Measurements from ENCODE around the gene INHBB.

Gene INHBB

DNA sequence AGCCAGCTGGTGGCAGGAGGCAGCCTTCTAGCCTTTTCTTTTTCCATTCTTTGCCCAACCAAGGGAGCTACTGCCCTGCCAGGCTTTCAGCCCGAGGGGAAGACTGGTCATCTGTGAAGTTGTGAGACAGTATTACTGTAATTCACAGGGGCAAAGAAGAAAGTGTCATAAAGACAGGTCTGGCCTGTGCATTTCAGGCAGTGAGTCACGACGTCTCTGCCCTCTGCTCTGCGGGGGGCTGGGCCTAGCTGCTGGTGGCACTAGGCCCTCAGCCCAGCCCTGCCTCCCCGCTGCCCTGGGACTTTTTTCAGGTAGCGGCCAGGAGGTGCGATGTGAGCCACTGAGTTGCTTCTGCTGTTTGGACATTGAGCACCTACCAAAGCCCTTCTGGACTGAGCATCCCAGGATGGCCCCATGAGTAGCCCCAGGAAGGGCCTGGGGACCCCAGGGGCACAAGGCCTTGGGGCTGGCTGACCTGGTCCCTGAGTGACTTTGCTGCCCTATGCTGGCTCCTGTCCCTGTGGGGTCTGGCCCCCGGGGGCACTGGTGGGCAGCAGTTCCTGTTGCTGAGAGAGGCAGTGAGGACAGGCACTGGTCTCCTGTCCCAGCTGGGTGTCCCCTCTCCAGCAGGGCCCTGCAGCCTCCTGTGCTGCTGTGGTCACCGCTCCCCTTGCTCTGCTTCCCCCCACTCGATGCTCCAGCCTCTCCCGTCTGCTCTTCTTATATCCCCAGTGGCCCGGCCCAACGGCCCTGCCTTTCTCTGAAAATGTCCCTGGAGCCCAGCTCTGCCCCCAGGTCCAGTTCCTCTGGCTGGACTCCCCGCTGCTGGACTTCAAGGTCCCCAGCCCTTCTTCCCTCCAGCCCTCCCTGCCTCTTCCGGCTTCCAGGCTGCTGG lies 7.0 kb downstream of the INHBB start:
- no peak overlapping the region for H3K4me3 ChIP-seq (ENCODE audit: low read depth, low read length)
- no peaks in the 10 kb centered on the region for H3K36me3 ChIP-seq (ENCODE audit: control insufficient read depth, insufficient read depth, low read length)
- no peaks in the 10 kb centered on the region for H3K9me3 ChIP-seq (ENCODE audit: control insufficient read depth, insufficient read depth, low read length)
- no peak overlapping the region for H3K9ac ChIP-seq (ENCODE audit: low read depth, low read length)
- H3K4me1 ChIP-seq (ENCODE audit: control insufficient read depth, insufficient read depth, low read length): peaks cover 5% of the 10 kb centered on the region
- peaks cover 39% of the 10 kb centered on the region for H3K27me3 ChIP-seq (ENCODE audit: control insufficient read depth, insufficient read depth, low read length)

DNA sequence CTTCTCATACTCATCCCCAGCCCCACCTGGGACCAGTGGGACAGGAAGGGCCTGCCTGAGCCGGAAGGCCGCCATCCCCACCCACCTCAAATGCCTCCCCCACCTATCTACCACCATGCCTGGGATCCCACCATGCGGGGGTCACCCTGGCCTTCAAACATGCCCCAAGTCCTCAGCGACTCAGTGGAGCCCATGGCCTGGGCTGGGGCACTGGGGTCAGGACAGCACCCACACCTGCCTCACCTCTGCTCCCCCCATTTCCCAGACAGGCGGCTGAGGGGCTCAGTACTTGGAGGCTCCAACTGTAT lies 7.6 kb downstream of the INHBB start:
- no peaks in the 10 kb centered on the region for H3K9me3 ChIP-seq (ENCODE audit: control insufficient read depth, insufficient read depth, low read length)
- no peaks in the 10 kb centered on the region for H3K36me3 ChIP-seq (ENCODE audit: control insufficient read depth, insufficient read depth, low read length)
- H3K9ac ChIP-seq (ENCODE audit: low read depth, low read length): no peak overlapping the region
- peaks cover 33% of the 10 kb centered on the region for H3K27me3 ChIP-seq (ENCODE audit: control insufficient read depth, insufficient read depth, low read length)
- H3K4me1 ChIP-seq (ENCODE audit: control insufficient read depth, insufficient read depth, low read length): no peaks in the 10 kb centered on the region
- H3K4me3 ChIP-seq (ENCODE audit: low read depth, low read length): no peak overlapping the region

DNA sequence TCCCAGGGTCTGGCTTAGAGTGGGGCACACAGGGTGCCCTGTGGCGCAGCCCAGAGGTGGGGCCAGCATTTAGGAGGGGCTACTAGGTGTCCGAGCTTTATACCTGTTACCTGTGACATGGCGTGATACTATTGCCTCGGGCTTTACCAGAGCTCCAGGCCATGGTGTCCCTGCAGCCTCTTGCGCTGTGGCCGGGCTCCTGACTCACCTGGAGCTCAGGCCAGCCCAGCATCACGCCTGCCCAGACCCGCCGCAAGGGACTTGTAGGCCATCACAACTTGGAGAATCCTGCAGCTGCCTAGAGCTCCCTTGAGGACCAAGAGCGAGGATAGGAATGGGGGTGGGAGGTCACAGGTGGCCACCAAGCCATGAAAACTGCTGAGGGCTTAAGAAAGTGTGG lies 8.0 kb downstream of the INHBB start:
- H3K27me3 ChIP-seq (ENCODE audit: control insufficient read depth, insufficient read depth, low read length): peaks cover 30% of the 10 kb centered on the region
- H3K36me3 ChIP-seq (ENCODE audit: control insufficient read depth, insufficient read depth, low read length): no peaks in the 10 kb centered on the region
- no peak overlapping the region for H3K9ac ChIP-seq (ENCODE audit: low read depth, low read length)
- no peaks in the 10 kb centered on the region for H3K4me1 ChIP-seq (ENCODE audit: control insufficient read depth, insufficient read depth, low read length)
- H3K9me3 ChIP-seq (ENCODE audit: control insufficient read depth, insufficient read depth, low read length): no peaks in the 10 kb centered on the region
- no peak overlapping the region for H3K4me3 ChIP-seq (ENCODE audit: low read depth, low read length)

DNA sequence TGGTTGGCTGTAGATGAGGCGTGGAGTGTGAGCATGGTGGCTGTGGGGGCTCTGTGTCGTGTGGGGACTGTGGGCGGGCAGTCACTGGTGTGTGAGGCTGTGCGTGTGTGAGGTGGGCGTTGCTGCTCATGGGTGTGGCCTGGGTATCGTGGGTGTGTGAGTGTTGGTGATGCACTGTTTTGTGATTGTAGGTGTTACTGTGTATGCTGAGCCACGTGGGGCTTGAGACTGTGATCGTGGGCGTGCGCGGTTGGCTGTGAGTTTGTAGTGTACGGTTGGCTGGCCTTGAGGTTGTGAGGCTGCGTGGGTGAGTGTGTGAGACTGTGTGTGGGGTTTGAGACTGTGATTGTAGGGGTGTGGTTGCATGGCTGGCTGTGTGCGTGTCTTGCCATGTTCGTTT lies 8.5 kb downstream of the INHBB start:
- no peaks in the 10 kb centered on the region for H3K36me3 ChIP-seq (ENCODE audit: control insufficient read depth, insufficient read depth, low read length)
- no peak overlapping the region for H3K9ac ChIP-seq (ENCODE audit: low read depth, low read length)
- no peaks in the 10 kb centered on the region for H3K4me1 ChIP-seq (ENCODE audit: control insufficient read depth, insufficient read depth, low read length)
- H3K9me3 ChIP-seq (ENCODE audit: control insufficient read depth, insufficient read depth, low read length): no peaks in the 10 kb centered on the region
- H3K27me3 ChIP-seq (ENCODE audit: control insufficient read depth, insufficient read depth, low read length): peaks cover 25% of the 10 kb centered on the region
- H3K4me3 ChIP-seq (ENCODE audit: low read depth, low read length): no peak overlapping the region

DNA sequence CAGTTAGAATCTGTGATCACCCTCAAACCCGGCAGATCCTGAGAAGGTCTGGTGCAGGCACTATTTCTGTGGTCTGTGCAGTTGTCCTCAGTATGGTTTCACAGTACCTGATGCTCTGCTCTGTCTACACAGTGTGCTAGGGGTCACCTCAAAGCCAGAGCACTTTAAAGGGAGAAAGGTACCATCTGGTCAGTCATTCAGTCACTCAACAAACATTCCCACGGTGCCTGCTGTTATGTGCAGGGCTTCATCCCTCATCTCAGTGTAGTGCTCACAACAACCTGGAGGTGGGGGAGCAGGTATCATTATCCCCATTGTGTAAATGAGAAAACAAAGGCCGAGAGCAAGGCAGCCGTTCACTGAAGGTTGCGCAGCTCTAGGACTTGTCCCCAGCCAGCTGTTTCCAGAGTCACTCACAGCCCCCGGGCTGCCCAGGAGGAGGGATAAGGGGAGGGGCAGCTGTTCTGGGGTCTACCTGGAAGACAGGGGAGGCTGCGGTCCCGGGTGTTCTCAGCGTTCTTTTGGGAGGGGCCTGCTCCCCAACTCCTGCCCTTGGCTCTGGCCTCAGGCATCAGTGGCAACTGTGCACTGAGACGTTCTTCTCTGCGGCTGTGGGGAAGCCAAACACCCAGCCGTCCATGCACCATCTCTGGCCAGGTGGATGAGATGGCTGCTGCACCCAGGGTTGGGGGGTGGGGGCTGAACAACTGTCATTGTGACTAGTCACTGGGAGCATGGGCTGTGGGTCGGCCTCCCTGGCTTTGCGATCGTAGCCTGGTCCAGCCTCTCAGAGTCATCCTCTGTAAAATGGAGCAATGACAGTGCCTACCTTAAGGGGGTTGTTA lies 9.2 kb downstream of the INHBB start:
- H3K36me3 ChIP-seq (ENCODE audit: control insufficient read depth, insufficient read depth, low read length): no peaks in the 10 kb centered on the region
- H3K4me3 ChIP-seq (ENCODE audit: low read depth, low read length): no peak overlapping the region
- no peak overlapping the region for H3K9ac ChIP-seq (ENCODE audit: low read depth, low read length)
- H3K4me1 ChIP-seq (ENCODE audit: control insufficient read depth, insufficient read depth, low read length): no peaks in the 10 kb centered on the region
- H3K27me3 ChIP-seq (ENCODE audit: control insufficient read depth, insufficient read depth, low read length): peaks cover 18% of the 10 kb centered on the region
- no peaks in the 10 kb centered on the region for H3K9me3 ChIP-seq (ENCODE audit: control insufficient read depth, insufficient read depth, low read length)

DNA sequence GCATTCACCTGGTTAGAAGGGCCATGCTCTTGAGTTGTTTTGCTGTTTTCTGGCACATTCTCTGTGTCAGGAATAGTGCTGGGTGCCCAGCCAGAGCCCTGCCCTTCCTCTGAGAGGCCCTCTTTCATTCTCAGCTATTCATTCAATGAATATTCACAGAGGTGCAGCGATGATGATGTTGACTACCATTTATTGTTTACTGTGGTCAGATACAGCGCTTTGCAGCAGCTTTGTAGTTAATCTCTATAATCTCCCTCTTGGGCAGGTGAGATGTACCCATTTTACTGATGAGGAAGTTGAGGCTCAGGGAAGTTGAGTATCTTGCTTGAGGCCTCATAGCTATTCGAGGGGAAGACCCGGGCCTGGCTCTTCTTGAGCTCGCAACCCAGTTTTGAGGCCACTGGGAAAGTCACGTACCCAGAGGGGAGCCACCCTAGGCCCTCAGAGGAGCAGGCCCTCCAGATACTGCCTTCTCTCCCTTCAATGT lies 9.9 kb downstream of the INHBB start:
- Histone ChIP-seq H3K9ac (ENCODE audit: low read depth, low read length) (no peak overlapping the region), H3K36me3 (ENCODE audit: control insufficient read depth, insufficient read depth, low read length) (no peaks in the 10 kb centered on the region), H3K9me3 (ENCODE audit: control insufficient read depth, insufficient read depth, low read length) (no peaks in the 10 kb centered on the region), H3K27me3 (ENCODE audit: control insufficient read depth, insufficient read depth, low read length) (peaks cover 13% of the 10 kb centered on the region), H3K4me3 (ENCODE audit: low read depth, low read length) (no peak overlapping the region), H3K4me1 (ENCODE audit: control insufficient read depth, insufficient read depth, low read length) (no peaks in the 10 kb centered on the region)

DNA sequence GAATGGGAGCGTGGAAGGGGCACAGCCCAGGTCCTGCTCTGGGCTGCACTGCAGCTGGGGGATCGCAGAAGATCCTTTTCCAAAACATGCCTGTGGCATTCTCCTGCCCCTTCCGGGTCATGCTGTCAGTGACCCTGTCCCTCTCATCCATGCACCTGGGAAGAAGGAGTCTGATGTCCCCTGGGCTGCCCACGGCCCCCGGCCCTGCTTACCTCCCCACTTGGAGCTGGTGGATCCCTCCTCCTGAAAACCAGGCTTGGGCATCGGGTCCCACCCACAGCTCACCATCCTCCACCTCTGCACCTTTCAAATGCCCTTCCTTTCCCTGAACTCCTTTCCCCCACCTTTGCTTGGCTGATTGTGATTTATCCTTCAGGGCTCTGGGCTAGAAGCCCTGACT lies 11.8 kb downstream of the INHBB start:
- no peak overlapping the region for H3K9ac ChIP-seq (ENCODE audit: low read depth, low read length)
- H3K27me3 ChIP-seq (ENCODE audit: control insufficient read depth, insufficient read depth, low read length): peaks cover 3% of the 10 kb centered on the region
- no peaks in the 10 kb centered on the region for H3K4me1 ChIP-seq (ENCODE audit: control insufficient read depth, insufficient read depth, low read length)
- no peaks in the 10 kb centered on the region for H3K9me3 ChIP-seq (ENCODE audit: control insufficient read depth, insufficient read depth, low read length)
- no peak overlapping the region for H3K4me3 ChIP-seq (ENCODE audit: low read depth, low read length)
- no peaks in the 10 kb centered on the region for H3K36me3 ChIP-seq (ENCODE audit: control insufficient read depth, insufficient read depth, low read length)

DNA sequence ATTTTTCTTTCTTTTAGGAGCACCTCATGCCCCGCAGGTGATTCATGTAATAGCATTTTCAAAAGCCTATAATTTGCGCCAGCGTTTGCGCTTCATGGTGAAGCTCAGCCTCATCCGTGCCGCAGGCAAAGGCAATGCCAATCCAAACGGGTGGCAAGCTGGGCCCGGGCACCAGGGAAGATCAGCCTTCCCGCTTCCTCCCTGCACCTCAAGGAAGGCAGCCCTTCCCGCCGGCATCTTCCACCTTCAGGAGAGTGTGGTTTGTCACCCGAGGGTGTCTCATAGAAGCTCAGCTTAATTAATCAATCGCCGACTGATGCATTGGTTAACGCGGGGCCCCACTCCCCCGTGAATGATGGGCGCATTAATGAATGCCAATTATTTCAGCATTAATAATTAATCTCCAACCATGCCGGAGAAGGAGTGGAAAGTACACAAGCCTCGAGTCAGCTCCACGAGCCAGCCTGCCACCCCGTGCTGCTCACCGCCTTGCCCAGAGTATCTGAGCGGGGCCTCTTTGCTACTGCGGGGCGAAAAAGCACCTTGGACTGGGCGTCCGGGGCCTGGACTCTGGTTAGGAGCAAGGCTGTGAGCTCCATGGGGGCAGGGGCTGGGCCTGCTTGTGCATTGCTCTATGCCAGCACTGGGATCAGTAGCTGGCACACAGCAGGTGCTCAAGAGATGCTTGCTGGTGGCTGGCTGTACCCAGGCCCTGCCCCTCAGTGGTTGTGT lies 13.0 kb downstream of the INHBB start:
- H3K4me1 ChIP-seq (ENCODE audit: control insufficient read depth, insufficient read depth, low read length): no peaks in the 10 kb centered on the region
- peaks cover 2% of the 10 kb centered on the region for H3K27me3 ChIP-seq (ENCODE audit: control insufficient read depth, insufficient read depth, low read length)
- H3K4me3 ChIP-seq (ENCODE audit: low read depth, low read length): no peak overlapping the region

DNA sequence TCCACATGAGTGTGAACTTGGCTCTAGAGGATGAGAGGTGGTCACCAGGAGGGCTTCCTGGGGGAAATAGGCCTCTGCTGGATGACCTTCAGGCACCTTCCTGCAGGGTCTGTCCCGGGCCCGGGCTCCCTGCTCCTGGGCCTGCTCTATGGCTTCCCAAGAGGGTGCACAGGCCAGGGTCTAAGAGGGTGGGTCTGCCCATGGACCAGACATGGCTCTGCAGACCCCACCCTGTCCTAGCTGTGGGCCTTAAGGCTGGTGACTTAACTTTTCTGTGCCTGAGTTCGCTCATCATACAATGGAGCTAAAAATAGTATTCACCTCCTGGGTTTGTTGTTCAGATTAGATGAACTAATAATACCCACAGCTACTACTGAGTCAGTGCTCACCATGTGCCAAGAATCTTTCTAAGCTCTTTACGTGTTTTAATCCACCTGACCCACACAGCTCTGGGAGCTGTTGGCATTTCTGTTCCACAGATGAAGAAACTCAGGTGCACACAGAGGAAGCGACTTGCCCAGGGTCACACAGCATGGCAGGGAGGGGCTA lies 14.4 kb downstream of the INHBB start:
- H3K27me3 ChIP-seq (ENCODE audit: control insufficient read depth, insufficient read depth, low read length): peaks cover 2% of the 10 kb centered on the region
- H3K9me3 ChIP-seq (ENCODE audit: control insufficient read depth, insufficient read depth, low read length): no peaks in the 10 kb centered on the region
- H3K4me1 ChIP-seq (ENCODE audit: control insufficient read depth, insufficient read depth, low read length): no peaks in the 10 kb centered on the region
- no peak overlapping the region for H3K9ac ChIP-seq (ENCODE audit: low read depth, low read length)
- H3K4me3 ChIP-seq (ENCODE audit: low read depth, low read length): no peak overlapping the region
- H3K36me3 ChIP-seq (ENCODE audit: control insufficient read depth, insufficient read depth, low read length): no peaks in the 10 kb centered on the region

More for the DNA sequence above, 13.0 kb downstream of the INHBB start:
- Histone ChIP-seq H3K36me3 (ENCODE audit: control insufficient read depth, insufficient read depth, low read length) (no peaks in the 10 kb centered on the region), H3K9ac (ENCODE audit: low read depth, low read length) (no peak overlapping the region), H3K9me3 (ENCODE audit: control insufficient read depth, insufficient read depth, low read length) (no peaks in the 10 kb centered on the region)

DNA sequence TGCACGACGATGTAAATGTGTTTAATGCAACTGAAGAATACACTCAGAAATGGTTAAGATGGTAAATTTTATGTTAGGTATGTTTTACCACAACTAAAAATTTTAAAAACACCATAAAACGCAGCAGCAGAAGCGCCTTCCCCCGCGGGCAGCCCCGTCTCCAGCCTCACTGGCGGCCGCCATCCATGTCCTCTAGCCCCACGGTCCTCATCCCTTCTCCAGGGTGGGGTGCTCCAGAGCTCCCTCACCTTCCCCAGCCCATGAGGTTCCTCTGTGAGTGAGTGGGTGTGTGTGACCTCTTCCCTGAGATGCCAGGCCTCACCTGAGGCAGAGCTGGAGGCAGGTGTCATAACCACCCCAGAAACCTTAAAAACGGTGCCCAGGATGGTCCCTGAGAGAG lies 17.0 kb downstream of the INHBB start:
- no peaks in the 10 kb centered on the region for H3K4me1 ChIP-seq (ENCODE audit: control insufficient read depth, insufficient read depth, low read length)
- H3K4me3 ChIP-seq (ENCODE audit: low read depth, low read length): no peak overlapping the region
- H3K9me3 ChIP-seq (ENCODE audit: control insufficient read depth, insufficient read depth, low read length): no peaks in the 10 kb centered on the region
- H3K36me3 ChIP-seq (ENCODE audit: control insufficient read depth, insufficient read depth, low read length): no peaks in the 10 kb centered on the region
- no peak overlapping the region for H3K9ac ChIP-seq (ENCODE audit: low read depth, low read length)
- H3K27me3 ChIP-seq (ENCODE audit: control insufficient read depth, insufficient read depth, low read length): no peaks in the 10 kb centered on the region

DNA sequence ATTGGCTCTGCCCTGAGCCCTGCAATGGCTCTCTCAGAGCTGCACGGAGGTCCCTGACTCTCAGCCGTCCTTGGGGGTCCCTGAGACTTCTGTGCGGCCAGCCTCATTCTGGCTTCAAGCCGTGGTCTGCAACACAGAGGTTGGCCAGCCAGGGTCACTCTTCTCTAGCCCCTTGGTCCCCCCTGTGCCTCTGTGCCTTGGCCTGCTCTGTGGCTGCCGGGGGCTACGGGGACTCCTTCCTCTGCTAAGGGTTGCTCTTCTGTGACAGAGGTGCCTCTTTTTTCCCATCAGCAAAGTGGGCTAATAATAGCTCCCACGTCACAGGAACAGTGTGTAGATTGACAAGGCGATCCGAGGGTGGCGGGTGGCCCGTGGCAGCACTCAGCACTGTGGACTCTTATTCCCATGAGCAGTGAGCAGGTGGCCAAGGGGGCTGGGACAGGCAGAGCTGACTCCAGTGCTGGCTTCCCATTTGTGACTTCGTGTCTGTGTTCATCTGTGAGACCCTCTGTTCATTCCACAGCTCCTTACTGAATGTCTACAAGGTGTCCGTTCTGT lies 19.4 kb downstream of the INHBB start:
- no peaks in the 10 kb centered on the region for H3K27me3 ChIP-seq (ENCODE audit: control insufficient read depth, insufficient read depth, low read length)
- no peaks in the 10 kb centered on the region for H3K4me1 ChIP-seq (ENCODE audit: control insufficient read depth, insufficient read depth, low read length)
- no peaks in the 10 kb centered on the region for H3K9me3 ChIP-seq (ENCODE audit: control insufficient read depth, insufficient read depth, low read length)
- no peak overlapping the region for H3K4me3 ChIP-seq (ENCODE audit: low read depth, low read length)
- no peaks in the 10 kb centered on the region for H3K36me3 ChIP-seq (ENCODE audit: control insufficient read depth, insufficient read depth, low read length)
- no peak overlapping the region for H3K9ac ChIP-seq (ENCODE audit: low read depth, low read length)
